Measurements from ENCODE around the gene SERPINE2.

The SERPINE2 gene

GRCh38 chr2:223925106-223925505 is 114.0 kb downstream of the SERPINE2 start:
- 0 out of 2 replicates have a peak, but pooled peaks cover 6% of the 10 kb centered on the region for H3K9me3 ChIP-seq (ENCODE audit: control insufficient read depth, insufficient read depth, low read length)
- H3K36me3 ChIP-seq (ENCODE audit: insufficient read depth, low read length) = no peaks in the 10 kb centered on the region
- no peak overlapping the region for H3K9ac ChIP-seq (ENCODE audit: low read depth, low read length)
- H3K4me1 ChIP-seq (ENCODE audit: insufficient read depth, low read length) = peaks cover 3% of the 10 kb centered on the region; the same call in 1 of the 2 replicates

Measured in ES-I3 (cell line).